ENCODE data around the gene BAX.
A peak's percentile ranks its signal among the peaks of the same experiment; 100 is the strongest.

Gene BAX

GRCh38 chr19:48933382-48933932 lies 21.2 kb upstream of the BAX start, which contains the start of gene DHDH:
Gene DHDH (plus strand): TSS chr19:48933699. CDS start chr19:48933722, 23 bp downstream.
- peak; percentile 61 for DNase-seq

- DNase-seq: no peak
Measured at GRCh38 chr19:48934837-48935236, 19.8 kb upstream of the BAX start.

GRCh38 chr19:48935864-48936263 lies 18.8 kb upstream of the BAX start:
- DNase-seq: no peak

GRCh38 chr19:48938256-48938655 lies 16.4 kb upstream of the BAX start:
- no peak for DNase-seq

- no peak for DNase-seq
Measured at GRCh38 chr19:48940902-48941301, 13.8 kb upstream of the BAX start.

DNA sequence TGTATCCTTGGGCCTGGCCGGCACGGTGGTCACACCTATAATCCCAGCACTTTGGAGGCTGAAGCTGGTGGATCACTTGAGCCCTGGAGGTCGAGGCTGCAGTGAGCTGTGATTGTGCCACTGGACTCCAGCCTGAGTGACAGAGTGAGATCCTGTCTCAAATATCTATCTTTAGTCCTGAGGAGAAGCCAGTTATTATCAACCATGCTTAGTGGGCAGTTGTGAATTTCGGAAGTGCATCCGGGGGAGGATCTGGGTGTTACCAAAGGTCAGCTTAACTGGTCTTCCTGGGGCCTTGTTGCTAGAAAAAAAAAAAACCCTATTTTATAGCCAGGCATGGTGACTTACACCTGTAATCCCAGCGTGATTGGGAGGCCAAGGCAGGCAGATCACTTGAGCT lies 11.6 kb upstream of the BAX start:
- no peak for DNase-seq

- no peak for DNase-seq
Measured at GRCh38 chr19:48945415-48945814, 9.3 kb upstream of the BAX start.

GRCh38 chr19:48945817-48946216 lies 8.9 kb upstream of the BAX start:
- no peak for DNase-seq

- DNase-seq: no peak
Measured at GRCh38 chr19:48946463-48947257, 8.0 kb upstream of the BAX start.

GRCh38 chr19:48947258-48947542 lies 7.5 kb upstream of the BAX start:
- DNase-seq: no peak

GRCh38 chr19:48950159-48950558 lies 4.5 kb upstream of the BAX start:
- DNase-seq: no peak

GRCh38 chr19:48950830-48951519 lies 3.7 kb upstream of the BAX start:
- DNase-seq: no peak

DNA sequence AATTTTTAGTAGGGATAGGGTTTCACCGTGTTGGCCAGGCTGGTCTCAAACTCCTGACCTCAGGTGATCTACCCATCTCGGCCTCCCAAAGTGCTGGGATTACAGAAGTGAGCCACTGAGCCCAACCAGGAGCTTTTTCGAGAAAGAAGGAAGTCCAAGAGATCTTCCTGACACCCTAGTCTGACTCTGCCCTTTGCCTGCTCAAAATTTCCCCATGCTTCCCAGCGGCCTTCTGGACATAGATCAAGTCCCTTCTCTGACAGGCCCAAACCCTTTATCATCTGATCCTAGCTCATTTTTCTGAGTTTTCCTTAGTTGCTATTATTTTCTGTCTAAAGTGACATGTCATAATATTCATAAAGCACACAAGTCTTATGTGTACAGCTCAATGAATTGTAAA lies 1.5 kb upstream of the BAX start:
- DNase-seq: no peak

- no peak for DNase-seq
Measured at GRCh38 chr19:48953990-48954594, 583 bp upstream of the BAX start.

DNA sequence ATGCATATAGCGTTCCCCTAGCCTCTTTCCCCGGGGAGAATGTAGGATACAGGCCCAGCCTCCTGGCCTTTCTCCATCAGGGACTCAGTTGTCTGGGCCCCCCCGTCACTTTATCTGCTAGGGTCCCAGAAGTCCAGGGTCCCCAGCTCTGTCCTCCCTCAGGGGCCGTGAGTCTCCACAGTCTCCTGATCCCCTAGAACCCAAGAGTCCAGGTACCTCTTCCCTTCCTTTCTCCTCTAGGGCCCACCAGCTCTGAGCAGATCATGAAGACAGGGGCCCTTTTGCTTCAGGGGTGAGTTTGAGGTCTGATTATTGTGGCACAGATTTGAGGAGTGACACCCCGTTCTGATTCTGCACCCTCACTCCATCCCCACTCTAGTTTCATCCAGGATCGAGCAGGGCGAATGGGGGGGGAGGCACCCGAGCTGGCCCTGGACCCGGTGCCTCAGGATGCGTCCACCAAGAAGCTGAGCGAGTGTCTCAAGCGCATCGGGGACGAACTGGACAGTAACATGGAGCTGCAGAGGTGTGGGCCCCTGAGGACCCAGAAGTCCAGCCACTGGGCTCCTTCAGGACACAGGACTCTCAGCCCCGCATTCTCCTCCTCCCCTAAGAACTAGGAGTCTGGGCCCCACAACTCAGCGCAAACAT lies 758 bp downstream of the BAX start:
- DNase-seq: no peak

- DNase-seq: no peak
Measured at GRCh38 chr19:48958006-48958405, 3.3 kb downstream of the BAX start.

GRCh38 chr19:48959341-48960239 lies 4.9 kb downstream of the BAX start:
- DNase-seq: no peak

DNA sequence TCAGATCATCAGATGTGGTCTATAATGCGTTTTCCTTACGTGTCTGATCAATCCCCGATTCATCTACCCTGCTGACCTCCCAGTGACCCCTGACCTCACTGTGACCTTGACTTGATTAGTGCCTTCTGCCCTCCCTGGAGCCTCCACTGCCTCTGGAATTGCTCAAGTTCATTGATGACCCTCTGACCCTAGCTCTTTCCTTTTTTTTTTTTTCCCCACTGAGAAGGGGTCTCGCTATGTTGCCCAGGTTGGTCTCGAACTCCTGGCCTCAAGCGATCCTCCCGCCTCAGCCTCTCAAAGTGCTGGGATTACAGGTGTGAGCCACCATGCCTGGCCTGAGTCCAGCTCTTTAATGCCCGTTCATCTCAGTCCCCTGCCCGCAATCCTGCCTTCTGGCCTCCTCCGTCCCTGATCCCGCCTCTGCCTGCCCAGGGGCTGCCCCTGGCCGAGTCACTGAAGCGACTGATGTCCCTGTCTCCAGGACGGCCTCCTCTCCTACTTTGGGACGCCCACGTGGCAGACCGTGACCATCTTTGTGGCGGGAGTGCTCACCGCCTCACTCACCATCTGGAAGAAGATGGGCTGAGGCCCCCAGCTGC lies 6.5 kb downstream of the BAX start:
- no peak for DNase-seq

GRCh38 chr19:48961673-48962028 lies 7.0 kb downstream of the BAX start:
- no peak for DNase-seq

- DNase-seq: no peak
Measured at GRCh38 chr19:48962029-48962848, 7.6 kb downstream of the BAX start.

GRCh38 chr19:48962849-48963165 lies 8.1 kb downstream of the BAX start:
- DNase-seq: no peak
